ENCODE results near the gene AP2A1. TPM values are rescaled to one million over a fixed set of nuclear protein-coding genes. Genes with fewer than 3 reads are reported as not detected.
A peak's percentile ranks its signal among the peaks of the same experiment; 100 is the strongest.

AP2A1 gene
- total and polyA plus RNA-seq, 9 of the 15 experiments (the other 6 are each of a cell fraction or from before 2014, with no cell fraction given), result 0.55 to 150 (median 31.9) TPM

- TF ChIP-seq ATF6 (CRISPR knock-in tag; IDR thresholded peaks at IDR 0.05) (no peak), STAT5A (IDR thresholded peaks at IDR 0.05; ENCODE audit: borderline replicate concordance, low read length) (no peak), SREBF2 (CRISPR knock-in tag; IDR thresholded peaks at IDR 0.05) (no peak), FOXK1 (CRISPR knock-in tag; IDR thresholded peaks at IDR 0.05; ENCODE audit: borderline replicate concordance) (no peak), HDAC3 (IDR thresholded peaks at IDR 0.05; ENCODE audit: borderline replicate concordance, partially characterized antibody) (no peak), BRD4 (IDR thresholded peaks at IDR 0.05) (no peak), HDAC2 (IDR thresholded peaks at IDR 0.05) (no peak), CHD2 (IDR thresholded peaks at IDR 0.05; ENCODE audit: low read depth, low read length) (no peak; the same call in 1 of the 2 replicates), RBBP5 (IDR thresholded peaks at IDR 0.05; ENCODE audit: borderline replicate concordance, insufficient read depth, low read length, poor library complexity, severe bottlenecking) (no peak), CTCF (IDR thresholded peaks at IDR 0.05 in 2 of 3, conservative IDR thresholded peaks at IDR 0.05 in 1 of 3; ENCODE audit: insufficient read depth in 2 of 3, low read depth in 1 of 3, low read length in 3 of 3) (peak in 2 of 3 experiments; percentile 15 to 21; a peak in 1 of 6 replicates), NR0B1 (IDR thresholded peaks at IDR 0.05; ENCODE audit: partially characterized antibody) (no peak), PRPF4 (IDR thresholded peaks at IDR 0.05; ENCODE audit: insufficient read depth, low read depth, low read length, poor library complexity, severe bottlenecking) (no peak), NCOA2 (IDR thresholded peaks at IDR 0.05; ENCODE audit: partially characterized antibody in 2 of 2) (no peak)
Measured at GRCh38 chr19:49812997-49813861, 46.4 kb downstream of the AP2A1 start, which contains the start of gene FUZ (continued).
